Hematopoietic multipotent progenitor cell treated with erythropoietin and hydrocortisone succinate and interleukin-3 and kit ligand, for 17 days (in vitro differentiated cells): Measurements from ENCODE around the gene MTA1.

ENCODE experiments used
- DNase-seq: peaks from one replicate; pipeline ENCODE4 v3.0.0-alpha.2; 2015; ENCODE audit warnings: low spot score

Gene MTA1

DNA sequence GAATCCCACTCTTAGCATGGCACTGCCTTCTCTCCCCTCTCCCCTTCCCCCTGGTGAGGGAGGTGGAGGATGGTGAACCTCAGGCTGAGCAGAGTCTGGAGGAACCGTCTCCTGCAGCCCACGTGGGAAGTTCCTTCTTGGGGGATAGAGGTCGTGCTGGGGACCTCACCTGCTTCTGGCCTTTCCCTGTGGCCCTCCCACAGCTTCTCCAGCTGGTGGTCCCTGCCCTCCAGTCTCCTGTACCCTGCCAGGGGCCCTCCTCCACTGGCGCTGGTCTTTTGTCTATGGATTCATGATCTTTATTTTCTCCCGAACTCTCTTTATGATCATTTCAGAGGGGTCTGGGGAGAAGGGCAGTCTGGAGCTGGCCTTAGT lies 9.0 kb upstream of the MTA1 start:
- DNase-seq = no peak

DNA sequence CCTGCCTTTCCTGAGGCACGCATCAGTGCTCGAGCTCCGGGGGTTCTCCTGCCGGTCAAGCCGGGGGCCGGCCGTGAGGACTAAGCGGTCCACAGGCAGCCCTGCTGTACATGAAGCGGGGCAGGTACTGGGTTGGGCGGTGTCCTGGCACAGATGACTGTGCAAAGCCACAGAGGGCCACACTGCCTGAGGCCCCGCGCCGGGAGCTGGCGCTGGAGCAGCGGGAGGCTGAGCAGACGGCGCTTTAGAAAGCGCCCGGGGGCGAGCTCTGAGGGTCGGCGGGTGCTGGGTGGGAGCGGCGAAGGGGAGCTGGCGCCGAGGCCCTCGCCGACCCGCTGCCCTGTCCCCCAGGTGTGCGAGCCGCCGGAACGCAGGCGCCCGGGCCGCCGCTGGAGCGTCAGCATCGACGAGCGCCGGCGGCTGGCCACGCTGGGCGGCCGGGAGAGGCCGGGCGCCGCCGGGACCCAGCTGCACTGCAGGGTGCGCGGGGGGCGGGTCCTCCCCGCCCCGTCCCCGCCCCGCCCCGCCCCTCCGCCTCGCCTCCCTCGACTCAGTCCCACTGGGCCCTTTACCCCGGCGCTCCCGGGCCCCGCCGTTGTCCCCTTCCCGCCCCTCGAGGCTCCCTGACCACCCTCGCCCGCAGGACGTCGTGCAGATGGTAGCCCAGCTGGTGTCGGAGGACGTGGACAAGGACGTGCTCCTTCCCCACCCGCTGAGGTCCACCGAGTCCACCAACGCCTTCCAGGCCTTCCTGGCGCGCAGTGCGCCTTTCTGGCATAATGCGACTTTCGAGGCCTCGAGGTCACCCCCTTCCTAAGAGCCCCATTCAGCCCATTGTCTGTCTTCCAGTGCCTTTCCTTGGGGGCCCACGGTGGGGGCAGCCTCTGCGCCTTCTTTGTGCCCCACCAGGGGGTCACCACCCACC lies 8.3 kb upstream of the MTA1 start:
- peak; percentile 24 for DNase-seq

DNA sequence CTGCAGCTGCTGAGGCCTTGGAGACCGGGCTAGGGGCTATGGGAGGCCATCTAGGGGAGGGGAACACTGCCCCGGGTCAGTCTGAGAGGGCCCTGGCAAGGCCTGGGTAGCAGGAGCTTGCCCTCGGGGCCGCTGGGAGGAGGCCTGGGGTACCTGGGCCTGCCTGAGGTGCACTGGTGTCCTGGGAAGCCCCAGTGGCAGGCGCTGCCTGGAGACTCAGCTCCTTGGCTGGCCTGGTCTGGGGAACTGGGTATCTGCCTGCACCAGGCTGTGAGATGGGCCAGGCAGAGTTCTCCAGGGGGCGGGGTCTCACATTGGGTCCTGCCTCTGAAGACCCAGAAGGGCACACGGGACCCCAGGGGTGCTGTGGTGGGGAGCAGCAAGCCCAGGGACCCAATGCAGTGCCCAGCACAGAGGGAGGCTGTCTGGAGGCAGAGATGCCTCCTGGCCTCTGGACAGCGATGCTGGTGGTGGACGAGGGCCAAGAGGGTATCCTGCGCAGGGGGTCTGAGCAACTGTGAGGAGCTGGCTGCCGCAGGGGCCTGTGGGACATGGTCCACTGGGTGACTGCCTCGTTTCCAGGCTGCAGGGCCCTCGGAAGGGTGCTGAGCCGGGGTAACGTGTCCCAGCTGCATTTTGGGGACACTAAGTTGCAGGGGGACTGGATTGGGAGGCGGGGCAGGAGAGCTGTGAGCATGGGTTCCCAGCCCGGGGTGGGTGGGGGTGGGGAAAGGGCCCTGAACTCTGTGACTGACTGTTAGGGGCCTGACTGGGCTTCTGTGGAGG lies 7.4 kb upstream of the MTA1 start:
- DNase-seq = no peak

- DNase-seq = no peak
Measured at GRCh38 chr14:105412771-105413543, 6.7 kb upstream of the MTA1 start.

GRCh38 chr14:105413544-105413886 lies 6.1 kb upstream of the MTA1 start:
- DNase-seq = no peak

DNA sequence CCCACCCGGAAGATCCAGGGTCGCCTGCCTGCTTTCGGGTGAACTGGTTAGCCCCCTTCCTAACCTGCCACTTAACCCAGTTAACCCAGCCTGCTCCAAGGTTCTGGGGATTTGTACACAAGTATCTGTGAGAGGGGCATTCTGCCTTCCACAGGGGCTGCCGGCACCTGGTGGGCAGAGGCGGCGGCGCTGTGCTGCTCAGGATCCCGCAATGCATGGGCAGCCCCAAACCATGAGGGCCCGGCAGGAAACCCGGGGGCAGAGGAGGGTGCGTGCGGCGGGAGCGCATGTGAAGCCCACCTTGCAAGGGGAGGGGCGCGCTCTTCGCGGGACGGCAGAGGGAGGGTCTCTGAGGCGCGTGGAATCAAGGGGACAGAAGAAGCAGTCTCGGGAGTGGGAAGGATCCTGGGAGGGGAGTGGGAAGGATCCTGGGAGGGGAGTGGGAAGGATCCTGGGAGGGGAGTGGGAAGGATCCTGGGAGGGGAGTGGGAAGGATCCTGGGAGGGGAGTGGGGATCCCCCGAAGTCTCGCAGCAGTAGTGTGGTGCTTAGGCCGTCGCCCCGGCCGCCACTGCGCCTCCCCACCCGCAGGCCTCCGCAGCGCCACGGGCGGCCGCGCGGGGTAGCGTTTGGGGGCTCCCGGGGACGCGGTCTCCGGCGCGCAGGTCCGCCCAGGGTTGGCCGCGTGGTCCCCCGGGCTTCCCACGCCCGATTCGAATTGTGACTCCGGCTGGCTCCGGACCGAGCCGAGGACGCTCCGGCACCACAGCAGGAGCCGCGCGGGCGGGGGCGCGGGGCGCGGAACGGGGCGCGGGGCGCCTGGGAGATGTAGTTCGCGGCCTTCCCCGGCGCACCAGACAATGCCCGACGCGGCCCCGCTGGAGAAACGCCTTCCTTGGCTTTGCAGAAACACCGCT lies 4.9 kb upstream of the MTA1 start:
- DNase-seq = no peak

DNA sequence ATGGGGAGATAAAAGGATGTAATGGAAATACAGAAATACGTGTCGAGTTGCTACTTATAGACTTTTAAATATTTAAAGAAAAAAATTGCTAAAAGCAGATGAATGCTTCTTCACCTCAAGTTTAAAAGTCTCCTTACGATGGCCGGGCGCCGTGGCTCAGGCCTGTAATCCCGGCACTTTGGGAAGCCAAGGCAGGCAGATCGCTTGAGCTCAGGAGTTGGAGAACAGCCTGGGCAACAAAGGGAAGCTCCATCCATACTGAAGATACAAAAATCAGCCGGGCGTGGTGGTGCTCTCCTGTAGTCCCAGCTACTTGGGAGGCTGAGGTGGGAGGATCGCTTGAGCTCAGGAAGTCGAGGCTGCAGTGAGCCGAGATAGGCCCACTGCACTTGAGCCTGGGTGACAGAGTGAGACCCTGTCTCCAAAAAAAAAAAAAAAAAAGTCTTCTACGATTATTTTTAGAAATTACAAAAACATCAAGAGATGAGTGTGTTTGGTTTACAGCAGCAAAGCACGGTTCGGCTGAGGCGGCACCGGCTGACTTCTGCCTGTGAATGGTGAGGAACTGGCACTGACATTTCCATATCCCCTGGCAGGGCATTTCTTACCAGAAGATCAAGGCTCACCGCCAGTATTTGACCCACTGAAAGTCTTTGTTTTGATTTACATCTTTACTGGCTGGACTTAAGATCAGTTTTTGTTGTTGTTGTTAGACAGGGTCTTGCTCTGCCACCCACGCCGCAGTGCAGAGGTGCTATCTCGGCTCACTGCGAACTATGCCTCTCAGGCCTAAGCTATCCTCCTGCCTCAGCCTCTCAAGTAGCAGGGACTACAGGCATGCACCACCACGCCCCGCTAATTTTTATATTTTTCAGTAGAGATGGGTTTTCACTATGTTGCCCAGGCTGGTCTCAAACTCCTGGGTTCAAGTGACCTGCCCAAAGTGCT lies 3.9 kb upstream of the MTA1 start:
- no peak for DNase-seq

DNA sequence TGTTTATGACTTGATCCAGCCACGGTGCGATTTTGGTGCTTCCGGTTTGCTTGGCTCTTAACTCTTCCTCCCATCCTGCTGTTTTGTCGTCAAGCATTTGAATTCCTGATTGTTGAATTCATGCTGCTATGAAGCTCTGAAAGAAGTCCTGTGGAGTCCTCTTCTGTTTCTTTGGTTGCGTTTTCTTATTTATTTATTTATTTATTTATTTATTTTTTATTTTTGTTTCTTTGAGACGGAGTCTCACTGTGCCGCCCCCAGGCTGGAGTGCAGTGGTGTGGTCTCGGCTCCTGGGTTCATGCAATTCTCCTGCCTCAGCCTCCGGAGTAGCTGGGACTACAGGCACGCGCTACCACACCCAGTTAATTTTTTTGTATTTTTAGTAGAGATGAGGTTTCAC lies 3.0 kb upstream of the MTA1 start:
- DNase-seq = no peak

DNA sequence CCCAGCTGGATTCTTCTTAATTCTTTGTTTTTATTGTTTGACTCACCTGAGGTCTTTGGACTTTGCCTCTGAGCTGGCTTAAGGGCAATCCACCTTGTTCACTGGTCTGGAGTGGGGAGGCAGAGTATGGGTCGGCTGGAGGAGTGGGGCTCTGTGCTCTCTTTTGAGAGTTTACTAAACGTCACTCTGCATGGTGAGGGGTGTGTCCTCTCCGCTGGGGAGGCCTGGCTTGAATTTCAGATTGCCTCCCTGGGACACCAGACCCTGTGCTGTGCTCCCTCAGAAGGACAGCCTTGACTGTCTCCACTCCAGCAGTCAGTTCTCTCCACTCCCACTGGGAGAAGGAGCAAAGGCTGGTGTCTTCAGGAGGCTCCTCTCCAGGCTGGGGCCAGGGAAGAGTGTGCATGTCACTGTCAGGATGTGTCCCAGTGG lies 1.9 kb upstream of the MTA1 start:
- no peak for DNase-seq

- no peak for DNase-seq
Measured at GRCh38 chr14:105418269-105419194, 1.1 kb upstream of the MTA1 start.

DNA sequence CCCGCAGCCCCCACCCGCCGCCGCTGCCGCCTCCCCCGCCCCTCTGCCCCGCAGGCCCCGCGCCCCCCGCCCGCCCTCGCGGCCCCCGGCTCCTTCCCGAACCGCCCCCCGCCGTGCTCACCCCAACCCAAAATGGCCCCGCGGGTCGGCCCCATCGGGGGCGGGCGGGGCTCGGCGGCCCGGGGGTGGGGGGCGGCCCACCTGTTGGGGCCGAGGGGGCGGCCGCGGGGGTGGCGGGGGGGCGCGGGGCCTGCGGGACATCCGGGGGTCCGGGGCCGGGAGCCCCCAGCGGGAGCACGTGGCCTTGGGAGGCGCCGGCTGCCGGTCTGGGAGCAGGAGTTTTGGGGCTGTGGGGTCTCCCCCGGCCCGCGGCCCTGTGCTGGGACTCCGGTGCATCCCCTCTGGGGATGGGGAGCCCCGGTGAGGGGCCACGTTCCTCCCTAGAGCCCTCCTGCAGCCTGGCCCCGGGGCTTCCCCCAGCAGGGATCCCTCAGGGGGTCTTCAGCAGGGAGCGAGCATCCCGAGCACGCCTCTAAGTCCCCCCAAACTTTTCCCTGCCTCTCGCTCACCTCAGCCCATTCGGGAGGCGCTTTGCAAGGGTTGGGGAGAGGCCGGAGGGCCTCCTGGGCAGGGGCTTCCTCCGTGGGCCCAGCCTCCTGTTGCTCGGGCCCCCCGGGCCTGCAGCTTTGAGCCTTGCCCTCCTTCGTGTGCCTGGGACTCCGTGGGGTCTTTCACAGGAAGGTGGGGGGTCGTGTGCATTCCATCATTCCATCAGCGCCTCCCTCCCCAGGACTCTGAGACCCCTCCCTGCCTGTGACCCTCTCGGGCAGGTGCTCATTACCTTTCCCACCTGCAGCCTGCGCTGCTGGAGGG lies 710 bp downstream of the MTA1 start:
- no peak for DNase-seq

GRCh38 chr14:105420974-105421674 lies 1.5 kb downstream of the MTA1 start:
- DNase-seq = no peak

DNA sequence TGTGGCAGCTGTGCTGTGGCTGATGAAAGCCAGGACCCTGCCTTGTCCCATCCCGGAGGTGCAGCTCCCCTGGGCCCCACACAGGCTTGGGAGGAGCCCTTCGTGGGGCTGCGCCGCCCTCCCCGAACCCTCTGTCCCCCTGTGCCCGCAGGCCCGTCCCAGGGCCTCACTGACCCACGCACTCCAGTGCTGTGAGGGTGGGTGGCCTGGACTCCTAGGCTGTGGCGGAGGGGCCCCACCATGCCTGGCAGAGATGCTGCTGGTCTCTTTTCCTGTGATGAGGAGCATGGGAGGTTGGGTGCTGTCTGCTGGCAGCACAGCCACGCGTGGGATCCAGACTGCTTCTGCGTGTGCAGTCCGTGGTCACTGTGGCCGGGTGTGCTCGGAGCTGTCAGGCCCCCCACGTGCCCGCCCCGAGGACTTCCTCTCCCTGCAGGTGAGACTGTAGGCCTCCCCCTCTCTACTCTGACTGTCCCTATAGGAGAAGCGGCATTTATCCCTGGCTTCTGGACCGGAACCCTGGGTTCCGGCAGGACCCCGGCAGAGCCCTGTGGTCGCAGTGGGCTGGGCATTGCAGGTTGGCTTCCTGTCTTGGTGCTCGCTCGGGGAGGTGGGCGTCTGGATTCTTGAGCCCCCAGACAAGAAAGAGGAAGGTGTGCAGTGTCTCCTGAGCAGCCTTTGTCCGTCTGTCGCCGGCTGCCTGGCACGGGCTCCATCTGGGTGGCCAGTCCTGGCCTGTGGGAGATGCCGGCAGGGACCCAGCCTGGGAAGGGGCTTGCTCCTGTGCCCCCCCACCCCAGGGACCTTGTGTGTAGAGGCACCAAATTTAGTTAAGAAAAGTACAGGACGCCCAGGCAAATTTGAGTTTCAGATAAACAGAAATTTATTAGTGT lies 2.3 kb downstream of the MTA1 start:
- no peak for DNase-seq

DNA sequence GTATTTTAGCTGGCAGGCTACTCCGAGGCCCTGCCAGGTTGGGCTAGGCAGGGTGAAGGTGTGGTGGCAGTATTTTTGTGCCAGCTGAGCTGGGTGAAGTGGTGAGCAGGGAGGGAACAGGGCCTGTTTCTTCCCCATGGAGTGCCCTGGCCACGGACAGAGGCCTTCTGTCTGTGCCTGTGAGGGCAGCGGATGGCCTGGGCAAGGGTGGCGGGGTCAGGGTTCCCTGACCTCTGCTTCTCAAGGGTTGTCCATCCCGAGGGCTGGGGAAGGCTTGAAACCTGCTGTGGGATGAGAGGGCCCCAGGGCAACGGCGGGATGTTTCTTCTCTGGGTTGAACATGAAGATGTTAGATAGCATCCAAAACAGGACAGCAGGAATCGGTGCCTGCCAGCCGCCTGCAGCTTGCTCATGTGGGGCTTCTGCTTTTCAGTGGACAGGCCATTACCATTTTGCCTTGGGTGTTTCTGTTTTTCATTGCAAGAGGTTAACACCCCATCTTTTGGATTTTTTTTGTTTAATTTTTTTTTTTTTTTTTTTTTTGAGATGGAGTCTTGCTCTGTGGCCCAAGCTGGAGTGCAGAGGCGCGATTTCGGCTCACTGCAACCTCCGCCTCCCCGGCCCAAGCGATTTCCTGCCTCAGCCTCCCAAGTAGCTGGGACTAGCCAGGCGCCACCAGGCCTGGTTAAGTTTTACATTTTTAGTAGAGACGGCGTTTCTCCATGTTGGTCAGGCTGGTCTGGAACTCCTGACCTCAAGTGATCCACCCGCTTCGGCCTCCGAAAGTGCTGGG lies 3.3 kb downstream of the MTA1 start:
- peak; percentile 34 for DNase-seq

- no peak for DNase-seq
Measured at GRCh38 chr14:105423488-105424195, 4.0 kb downstream of the MTA1 start.
